GM19035 (cell line): Measurements from ENCODE around the gene HPCAL1.
"Not testable (repeated sequence)": the region's sequence is repeated elsewhere in the genome, so short reads cannot be mapped to it uniquely, and the experiment has no call there.

ENCODE experiments used
- ATAC-seq: cut with Tn5 transposase; IDR thresholded peaks from one replicate; pipeline ENCODE4 v1.9.1; 2021; ENCODE audit not compliant: unreplicated experiment

Gene HPCAL1

DNA sequence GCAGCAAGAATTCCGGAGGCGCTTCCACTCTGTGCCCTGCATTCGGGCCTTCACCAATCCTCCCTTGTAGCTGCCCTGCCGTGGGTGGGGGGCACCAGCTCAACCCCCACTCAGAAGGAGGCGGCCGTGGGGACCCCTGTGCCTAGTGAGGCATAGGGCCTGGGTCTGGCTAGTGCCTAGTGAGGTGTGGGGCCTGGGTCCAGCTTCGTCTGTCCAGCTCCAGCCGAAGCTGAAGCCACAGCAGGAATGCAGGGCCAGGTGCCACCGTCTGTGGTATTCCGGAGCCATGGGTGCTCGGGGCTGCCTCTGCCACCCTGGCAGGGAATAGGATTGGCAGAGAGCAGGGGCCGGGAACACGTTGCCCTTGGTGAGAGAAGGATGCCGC, 133.1 kb downstream of the HPCAL1 start:
- ATAC-seq = no peak

DNA sequence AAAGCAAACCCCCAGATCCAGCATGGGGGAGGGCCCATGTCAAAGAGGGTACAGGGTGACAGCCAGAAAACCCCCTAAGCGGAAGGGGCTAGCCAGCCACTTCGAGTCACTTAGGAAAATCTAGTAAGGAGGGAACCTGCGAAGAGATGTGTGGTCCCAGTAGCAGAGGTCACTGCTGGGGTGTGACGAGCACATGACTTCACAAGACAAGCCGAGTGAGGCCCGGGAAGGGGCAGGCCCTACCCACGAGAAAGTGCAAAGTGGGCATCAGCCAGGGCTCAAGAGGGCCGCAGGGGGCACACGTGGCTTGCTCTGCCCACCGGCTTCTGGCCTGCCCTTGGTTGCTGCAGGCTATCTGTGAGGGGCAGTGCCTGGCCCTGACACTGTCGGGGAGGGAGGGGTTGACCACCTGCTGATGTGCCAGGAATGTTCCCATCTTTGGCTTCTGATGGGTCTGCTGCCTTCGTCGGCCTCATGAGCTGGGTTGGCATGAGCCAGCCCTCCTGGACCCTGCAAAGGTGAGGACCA, 133.9 kb downstream of the HPCAL1 start:
- no peak for ATAC-seq

DNA sequence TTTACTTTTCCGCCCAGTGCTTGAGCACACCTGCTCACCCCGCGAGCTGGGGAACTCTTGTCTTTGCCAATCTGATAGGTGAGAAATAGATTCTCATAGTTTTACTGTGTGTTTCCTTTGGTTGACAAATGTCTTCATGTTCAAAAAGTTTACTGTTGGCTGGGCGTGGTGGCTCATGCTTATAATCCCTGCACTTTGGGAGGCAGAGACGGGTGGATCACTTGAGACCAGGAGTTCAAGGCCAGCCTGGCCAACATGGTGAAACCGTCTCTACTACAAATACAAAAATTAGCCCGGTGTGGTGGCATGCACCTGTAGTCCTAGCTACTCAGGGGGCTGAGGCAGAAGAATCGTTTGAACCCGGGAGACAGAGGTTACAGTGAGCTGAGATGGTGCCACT, 135.1 kb downstream of the HPCAL1 start:
- ATAC-seq = no peak

DNA sequence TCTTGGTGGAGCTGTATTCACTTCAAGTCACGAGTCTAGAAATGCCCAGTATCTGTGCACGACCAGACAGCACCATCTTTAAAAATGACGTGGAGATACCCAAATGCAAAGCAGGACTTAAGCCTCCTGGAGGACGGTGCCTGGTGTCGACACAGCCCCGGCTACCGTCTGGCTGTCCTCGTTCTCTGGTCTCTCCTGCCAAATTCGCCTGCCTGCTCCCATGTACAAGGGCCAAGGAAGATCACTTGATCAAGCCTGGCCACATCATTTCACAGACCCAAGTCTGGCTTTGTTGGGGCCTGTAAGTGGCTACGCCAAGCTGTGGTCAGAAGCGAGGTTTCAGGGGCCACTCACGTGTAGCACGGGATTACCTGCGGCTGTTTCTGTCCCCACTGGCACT, 136.0 kb downstream of the HPCAL1 start:
- no peak for ATAC-seq

DNA sequence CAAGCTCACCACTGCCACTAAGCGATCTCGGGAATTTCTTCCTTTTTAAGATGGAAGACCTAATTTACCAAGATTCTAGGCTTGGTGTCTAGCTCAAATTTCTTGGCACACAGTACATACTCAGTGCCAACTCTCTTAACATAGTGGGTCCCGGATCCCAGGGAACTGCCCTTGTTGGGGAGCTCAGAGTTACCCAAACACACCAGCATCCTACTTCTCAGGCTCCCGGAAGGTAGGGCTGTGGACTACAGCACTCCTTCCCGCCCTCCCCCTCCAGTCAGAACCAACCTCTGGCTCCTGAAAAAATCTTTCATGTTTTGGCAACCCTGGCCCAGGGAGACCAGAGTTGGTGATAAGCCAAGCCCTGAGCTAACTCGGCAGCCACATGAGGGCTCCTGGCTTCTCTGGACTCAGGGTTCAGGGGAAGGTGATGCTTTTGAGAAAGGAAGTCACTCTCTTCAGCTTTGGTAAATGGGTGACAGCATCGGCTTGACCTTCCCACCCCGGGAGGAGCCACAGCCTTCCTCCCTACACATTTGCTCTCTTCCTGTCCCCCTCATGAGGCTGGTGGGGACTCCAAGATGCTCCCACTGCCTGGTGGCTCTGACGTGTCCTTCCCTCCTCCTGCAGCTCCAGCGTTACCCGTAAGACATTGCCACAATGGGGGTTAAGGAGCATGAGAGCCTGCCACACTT, 136.6 kb downstream of the HPCAL1 start:
- no peak for ATAC-seq

DNA sequence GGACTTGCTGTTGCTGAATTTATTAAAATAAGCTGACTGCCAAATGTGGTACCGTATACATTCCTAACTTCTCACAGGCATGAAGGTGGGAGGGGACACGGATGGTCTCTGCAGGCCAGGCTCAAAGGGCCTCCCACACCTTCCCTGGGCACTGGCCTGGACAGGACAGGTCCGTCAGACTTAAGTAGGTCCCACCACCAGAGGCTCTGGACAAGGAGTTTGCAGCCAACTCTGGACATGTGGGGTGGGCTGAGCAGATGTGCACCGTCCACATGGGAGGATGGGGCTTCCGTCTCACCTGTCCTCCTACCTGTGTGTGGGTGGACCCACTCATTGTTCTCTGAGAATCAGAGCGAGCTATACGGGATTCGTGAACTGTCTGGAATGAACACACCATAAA, 137.3 kb downstream of the HPCAL1 start:
- no peak for ATAC-seq

DNA sequence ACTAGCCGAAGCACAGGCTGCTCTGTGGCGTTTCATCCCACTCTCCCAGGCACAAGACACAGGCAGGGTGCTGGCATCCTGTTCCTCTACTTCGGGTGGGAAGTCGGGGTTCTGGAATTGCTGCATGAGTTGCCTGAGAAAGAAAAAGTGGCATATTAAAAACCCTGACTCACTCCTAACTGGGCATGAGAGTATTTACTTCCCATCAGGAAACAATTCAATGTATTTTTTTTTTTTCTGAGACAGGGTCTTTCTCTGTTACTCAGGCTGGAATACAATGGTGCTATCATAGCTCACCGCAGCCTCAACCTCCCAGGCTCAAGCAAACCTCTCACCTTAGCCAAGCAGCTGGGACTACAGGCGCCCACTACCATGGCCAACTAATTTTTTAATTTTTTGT, 138.0 kb downstream of the HPCAL1 start:
- ATAC-seq = no peak

DNA sequence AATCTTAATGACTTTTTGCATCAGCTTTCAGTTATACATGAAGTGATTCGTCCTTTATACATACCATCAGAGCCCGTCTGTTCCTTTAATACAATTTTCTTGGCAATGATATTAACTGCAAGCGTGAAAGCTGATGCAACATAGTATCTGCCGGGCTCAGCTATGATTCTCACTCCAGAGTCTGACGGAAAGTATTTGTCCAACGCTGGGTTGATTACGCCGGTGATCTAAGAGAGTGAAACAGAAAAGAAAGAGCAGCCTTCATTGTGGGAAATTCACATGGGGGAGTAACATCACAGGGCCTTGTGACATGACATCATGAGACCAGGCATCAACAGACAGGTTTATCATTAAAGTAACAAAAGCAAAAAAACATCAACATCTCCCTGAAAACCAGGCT, 139.2 kb downstream of the HPCAL1 start:
- ATAC-seq = no peak

DNA sequence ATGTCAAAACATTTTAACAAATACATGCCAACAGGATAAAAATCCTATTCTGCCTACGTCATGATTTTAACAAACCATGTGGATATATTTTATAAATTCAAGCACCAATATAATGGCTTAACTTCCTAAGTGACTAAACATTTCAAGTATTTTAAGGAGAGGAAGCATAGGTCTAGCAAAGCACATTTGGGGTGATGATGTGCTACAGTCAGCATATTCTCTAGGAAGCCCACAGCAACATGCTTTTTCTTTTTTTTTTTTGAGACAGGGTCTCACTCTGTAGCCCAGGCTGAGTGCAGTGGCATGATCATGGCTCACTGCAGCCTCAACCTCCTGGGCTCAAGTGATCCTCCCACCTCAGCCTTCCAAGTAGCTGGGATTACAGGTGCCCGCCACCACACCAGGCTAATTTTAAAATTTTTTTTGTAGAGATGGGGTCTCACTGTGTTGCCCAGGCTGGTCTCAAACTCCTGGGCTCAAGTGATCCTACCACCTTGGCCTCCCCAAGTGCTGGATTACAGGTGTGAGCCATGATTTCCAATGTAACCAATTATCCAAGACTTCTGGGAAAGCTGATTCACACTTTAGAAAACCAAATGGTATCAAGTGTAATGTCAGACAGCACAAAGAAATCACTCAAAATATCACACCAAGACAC, 139.9 kb downstream of the HPCAL1 start:
- not testable (repeated sequence) for ATAC-seq

DNA sequence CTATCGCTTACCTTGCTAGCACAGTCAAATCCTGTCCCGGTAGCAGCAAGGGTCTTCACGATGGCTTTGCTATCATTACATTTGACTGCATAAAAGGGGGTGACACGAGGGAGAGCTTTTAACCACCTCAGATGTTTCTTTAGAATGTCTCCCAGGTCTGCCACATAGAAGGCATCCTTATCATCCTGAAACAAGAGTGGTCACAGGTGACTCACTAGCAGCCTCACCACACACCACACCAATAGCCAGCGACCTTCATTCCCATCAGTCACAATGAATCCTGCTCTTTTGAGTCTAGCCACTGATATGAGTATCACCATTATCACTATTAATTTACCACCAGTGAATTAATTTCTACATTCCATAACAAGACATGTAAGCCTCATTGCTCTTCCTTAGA, 141.8 kb downstream of the HPCAL1 start:
- ATAC-seq = no peak

DNA sequence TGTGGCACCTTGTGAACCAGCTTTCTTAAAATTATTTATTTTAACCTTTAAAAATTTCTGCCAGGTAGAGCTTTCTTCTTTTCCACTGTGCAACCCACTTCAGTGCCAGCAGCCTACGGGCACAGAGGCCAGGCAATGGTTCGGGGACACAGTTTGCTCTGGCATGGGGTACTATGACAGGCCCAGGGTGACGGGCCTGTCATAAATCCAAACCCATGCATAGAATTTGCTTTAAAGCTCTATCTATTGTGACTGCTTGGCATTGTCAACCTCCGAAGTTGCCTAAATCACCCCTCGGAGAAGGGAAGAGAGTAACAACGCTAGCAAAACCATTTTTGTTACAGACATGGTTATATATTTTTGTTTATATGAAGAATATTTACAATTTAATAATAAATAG, 143.9 kb downstream of the HPCAL1 start:
- ATAC-seq = no peak

DNA sequence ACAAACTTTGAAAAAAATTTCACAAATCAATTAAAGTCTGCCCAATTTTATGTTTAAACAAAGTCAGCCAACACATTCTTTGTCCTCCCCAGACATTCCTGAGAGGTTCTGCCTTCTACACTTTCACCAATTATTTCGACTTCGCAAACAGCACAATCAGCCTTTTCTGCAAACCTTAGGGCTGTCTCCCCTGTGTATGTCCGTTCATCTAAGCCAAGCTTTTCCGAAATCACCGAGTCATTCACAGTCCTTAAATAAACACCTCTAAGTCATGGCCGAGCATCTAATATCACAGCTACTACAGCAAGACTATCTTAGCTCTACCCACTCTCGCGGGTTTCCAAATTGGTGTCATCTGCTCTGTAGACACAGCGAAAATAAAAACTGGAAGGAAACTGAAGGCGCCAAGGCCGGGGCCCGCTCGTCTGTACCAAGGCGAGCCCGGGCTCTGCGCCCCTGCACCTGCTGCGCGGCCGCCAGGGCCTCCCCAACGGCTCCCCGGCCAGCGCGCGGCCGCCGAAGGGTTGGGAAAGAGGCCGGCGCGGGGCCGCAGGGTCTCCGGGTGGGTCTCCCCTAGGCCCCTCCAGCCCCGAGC, 144.7 kb downstream of the HPCAL1 start:
- peak; percentile 25 for ATAC-seq

DNA sequence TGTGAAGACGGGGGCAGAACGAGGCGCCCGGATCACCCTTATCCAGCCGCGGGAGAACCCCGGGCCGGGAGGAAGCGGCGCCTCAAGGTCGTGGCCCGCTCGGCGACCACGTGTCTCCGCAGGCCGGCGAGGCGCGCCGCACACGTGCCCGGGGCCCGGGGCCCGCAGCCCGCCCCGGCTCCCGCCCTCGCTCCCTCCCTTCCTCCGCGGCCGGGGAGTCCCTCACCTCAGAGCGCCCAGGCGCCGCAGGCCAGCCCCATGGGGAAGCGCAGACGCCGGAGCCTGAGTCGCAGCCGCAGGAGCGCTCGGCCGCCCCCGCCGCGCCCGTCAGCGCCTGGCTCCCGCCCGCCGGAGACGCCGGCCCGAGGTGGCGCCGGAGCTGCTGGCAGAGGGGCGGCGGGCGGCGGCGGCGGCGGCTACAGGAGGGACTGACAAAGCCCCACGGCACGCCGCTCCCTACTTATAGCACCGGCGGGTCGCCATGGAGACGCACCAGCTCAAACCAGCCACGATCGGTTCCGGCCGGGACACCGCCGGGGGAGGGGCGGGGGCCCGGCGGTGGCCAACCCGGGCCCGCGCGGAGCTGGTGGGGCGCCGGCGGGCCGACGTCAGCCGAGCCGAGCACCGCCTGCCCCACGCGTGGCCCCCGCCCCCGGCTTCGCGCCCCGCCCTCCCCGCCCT, 145.3 kb downstream of the HPCAL1 start, which contains the start of gene ODC1:
Gene ODC1, minus strand, starts transcription at position 433 of the 681 bp plus-strand sequence. CDS start 3,295 bp downstream, outside the sequence.
- peak; percentile 65 for ATAC-seq

DNA sequence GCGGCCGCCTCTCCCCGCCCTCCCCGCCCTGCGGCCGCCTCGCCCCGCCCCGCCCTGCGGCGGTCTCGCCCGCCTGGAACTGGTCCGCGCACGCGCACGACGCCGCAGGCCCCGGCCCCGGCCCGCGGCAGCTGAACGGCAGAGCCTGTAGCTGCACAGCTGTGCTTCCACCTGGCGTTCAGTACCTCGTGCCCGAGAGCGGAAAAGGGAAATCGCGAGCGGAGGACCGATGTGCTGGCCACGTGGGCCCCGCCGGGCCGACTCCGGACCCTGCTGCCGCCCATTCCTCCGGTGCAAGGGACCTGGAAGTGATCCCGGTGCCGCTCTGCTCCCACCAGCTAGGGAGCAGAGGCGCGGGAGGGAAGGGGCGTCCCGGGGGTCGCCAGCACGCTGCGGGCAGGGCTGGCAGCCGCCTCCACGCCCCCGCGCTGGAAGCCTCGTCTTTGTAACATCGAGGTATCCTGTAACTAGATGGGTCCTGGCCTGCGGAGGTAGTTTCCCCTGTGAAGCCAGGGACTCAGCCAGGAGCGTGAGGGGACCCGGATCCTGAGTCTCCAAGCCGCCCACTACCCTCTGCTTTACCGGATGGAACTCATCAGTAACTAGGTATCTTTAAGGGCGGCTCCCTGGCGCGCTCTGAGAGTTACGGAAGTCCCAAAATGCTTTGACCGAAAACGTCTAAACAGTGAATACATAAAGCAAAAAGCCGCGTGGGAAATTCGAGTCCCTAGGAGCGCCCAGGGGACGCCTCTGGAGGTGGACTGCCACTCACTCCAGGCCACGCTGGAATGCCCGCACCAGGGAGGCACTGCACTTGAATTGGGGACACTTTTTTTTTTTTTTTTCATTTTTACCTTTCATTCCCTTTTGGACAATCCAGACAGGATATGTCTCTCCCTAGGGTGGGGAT, 146.1 kb downstream of the HPCAL1 start:
- ATAC-seq = peak; percentile 64

DNA sequence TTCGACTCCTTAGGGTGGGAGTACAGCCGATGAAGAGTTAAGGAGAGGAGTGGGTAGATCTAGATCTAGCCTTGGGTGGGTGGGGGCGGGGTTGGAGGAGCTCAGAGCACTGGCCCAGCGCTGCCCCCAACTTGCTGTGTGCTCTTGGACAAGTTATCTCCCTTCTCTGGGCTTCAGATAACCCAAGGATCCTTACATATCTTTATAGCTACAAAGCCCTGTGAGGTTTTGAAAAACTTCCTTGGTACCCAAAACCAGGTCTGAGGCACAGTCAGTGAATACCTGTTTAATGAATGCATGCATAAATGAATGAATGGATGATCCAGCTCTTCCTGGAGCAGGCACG, 146.8 kb downstream of the HPCAL1 start:
- no peak for ATAC-seq

DNA sequence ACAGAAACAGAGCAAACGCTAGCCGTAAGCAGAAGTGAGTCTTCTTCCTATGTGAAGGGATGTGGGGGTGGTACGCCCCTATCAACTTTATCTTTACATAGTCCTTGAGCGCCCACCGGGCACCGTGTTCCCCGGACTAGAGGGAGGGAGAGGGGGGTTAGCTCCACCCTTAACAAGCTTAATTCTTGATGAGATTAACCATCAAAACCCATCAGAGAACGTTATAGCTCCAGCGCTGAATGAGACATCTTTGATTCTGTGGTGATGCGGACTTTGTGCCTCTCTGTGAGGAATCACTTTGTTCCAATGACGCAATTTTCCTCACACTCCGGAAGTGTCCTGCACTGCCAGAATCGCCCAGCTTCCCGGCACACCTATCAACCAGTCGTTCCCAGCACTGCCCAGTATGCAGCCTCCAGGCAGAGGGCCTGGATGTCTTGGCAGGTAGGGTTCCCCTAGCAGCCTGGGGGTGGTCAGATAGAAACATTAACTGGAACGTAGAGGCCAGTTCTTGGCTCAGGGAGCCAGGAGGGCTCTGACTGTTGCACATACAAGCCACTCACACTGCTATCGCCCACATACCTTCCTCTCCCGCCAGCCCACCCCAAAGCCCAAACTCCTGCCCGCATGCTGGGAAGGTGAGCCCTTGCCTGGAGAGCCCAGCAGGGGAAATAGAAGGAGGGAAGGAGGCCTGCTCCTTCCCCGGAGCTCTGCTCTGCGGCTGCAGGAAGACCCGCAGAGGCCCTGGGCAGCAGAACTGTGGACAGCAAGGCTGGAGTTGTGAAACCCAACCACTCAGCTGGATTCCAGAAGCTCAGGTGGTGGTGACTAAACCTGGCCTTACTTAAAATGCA, 147.4 kb downstream of the HPCAL1 start:
- no peak for ATAC-seq

DNA sequence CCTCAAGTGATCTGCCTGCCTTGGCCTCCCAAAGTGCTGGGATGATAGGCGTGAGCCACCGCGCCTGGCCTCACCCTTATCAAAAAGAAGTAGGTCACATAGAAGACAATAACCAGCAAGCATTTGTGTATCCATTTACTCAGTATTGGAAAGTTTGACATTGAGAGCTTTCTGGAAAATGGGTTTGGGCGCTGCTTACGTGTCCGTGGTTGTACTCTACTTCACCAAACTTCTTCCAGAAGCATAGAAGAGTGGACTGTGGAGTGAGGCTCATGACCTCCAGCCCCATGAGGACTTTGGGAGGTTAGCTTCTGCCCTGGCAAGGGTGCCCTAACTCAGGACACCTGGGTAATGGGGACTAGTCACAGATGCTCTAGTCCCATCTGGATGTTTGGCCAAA, 149.1 kb downstream of the HPCAL1 start:
- no peak for ATAC-seq

DNA sequence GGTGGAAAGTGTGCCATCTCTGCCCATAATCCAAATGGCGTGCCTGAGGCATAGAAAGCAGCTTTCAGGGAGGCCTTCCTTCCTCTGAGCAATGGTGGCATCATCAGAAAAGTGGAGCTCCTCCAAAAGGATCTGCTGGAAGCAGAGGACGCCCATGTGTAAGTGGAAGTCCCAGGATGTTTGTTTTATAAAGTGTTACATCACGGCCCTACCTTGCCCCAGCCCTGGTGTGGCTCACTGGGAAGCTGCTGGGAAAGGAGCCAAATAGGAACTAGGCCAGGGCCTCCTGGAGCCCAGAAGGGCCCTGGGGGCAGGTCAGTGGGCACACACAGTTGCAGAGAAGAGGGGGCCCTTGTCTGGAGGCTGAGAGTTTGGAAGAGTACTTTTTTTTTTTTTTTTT, 149.6 kb downstream of the HPCAL1 start:
- ATAC-seq = no peak

DNA sequence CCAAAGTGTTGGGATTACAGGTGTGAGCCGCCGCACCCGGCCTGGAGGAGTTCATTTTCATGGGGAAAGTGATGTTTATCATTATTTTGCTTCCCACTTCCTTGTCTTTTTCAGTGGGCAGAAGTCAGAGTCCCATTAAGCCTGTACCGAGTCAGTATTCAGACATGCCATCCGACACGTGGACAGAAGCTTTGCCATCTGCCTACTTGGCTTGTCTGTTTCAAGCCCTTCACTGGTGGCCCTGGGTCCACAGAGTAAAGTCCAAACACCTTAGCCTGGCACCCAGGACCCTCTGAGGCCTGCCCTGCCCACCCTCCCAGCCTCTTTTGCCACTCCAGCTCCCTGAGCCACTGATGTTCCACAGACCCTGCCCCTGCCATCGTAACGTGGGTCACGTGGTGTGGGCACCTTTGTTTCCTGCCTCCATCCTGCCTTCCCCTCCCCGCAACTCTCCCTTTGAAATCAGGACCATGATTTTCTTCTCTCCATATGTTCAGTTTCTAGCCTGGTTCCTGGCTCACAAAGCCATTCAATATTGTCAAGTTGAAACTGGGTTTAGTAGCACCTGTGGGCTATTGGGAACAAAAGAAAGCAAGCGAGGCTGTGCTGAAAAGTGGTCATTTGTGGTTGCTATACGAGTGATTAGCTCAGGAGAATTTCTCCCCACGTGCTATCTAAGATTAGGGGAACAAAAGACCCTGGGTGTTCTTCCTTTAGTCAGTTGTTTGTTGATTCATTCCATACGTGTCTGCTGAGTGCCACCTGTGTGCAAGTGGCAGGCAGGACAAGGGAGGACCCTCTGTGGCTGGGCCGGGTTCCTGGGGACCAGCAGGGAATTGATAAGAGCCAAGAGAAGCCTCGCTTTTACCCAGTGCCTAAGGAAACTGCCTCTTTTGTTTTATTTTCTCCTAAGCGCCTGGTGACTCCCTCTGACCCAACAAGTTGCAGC, 150.5 kb downstream of the HPCAL1 start:
- ATAC-seq = no peak
